Heart left ventricle (tissue), 13 donors: ENCODE data around the gene DPP3.

Source experiments
- POLR2A ChIP-seq, 2 donors: fragments of 450-650 bp; IDR thresholded peaks; one replicate each; pipeline ENCODE4 v1.6.1; 2017; ENCODE audit warnings: antibody characterized with exemption in 2 of 2, mild to moderate bottlenecking in 2 of 2, moderate library complexity in 2 of 2
- TF ChIP-seq, protein P1 (sequence below), 12 donors: fragments of 200-600 bp; sonication (generic) in 4 of 12; IDR thresholded peaks; one replicate each; pipeline versions ENCODE4 v1.5.0 to v1.8.0; 2018 to 2022; ENCODE audit warnings: antibody characterized with exemption in 12 of 12, mild to moderate bottlenecking in 5 of 12
- donor health status: ischemic (EF 13 %, LVEDD 7.1; RV severe dilation, severe dysfunction).
- donor health status: DM: no; HTN: yes; CAD: no.
- donor health status: DM: no; HTN: no; CAD: no.
- donor health status: ischemic (EF 25% LVEDD 6.9; RV normal size, moderate dysfunction).
- donor health status: ischemic (EF 25% LVEDD 5.7; RV mildly dilated, moderate dysfunction).
- donor health status: ischemic (EF 35%, LVEDD 5.7; RV mildly dilated, moderate dysfunction).
- donor health status: nonischemic (EF 11% LVEDD 7.7; RV severe dilation, severe dysfunction).
- donor health status: DM: yes; HTN: yes; CAD: no.
- donor health status: PGD.
- donor health status: ischemic (EF 29% LVEDD 5.4; RV normal size, mild dysfunction).
- donor health status: nonischemic (EF 23%, LVEDD 6.1; RV moderate dilation, normal function).

DNA sequence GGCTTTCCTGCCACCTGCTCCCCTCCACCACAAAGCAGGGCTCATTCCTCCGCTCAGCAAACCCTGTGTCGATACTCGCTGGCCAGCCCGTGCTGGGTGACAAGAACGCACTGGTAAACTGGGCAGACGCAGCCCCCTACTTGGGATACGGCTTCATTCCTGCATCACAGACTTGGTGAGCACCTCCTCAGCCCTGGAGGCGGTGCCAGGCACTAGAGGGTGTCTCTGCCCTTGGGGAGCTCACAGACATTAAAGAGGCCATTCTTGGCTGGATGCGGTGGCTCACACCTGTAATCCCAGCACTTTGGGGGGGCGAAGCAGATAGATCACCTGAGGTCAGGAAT lies 59.6 kb downstream of the DPP3 start:
- TF ChIP-seq, protein P1, sequence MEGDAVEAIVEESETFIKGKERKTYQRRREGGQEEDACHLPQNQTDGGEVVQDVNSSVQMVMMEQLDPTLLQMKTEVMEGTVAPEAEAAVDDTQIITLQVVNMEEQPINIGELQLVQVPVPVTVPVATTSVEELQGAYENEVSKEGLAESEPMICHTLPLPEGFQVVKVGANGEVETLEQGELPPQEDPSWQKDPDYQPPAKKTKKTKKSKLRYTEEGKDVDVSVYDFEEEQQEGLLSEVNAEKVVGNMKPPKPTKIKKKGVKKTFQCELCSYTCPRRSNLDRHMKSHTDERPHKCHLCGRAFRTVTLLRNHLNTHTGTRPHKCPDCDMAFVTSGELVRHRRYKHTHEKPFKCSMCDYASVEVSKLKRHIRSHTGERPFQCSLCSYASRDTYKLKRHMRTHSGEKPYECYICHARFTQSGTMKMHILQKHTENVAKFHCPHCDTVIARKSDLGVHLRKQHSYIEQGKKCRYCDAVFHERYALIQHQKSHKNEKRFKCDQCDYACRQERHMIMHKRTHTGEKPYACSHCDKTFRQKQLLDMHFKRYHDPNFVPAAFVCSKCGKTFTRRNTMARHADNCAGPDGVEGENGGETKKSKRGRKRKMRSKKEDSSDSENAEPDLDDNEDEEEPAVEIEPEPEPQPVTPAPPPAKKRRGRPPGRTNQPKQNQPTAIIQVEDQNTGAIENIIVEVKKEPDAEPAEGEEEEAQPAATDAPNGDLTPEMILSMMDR (IDR thresholded peaks at IDR 0.05), result no peak
- TF ChIP-seq POLR2A (IDR thresholded peaks at IDR 0.05), result no peak
